Mesenteric fat pad (tissue), 1 donor: Measurements from ENCODE around the gene LYPD3. TPM values are rescaled to one million over a fixed set of nuclear protein-coding genes. Genes with fewer than 3 reads are reported as not detected.

ENCODE experiments used
- DNase-seq: peaks from one replicate; pipeline ENCODE4 v3.0.0-alpha.2; 2020; ENCODE audit warnings: low spot score
- total RNA-seq: library from RNA; stranded (reverse); fragmentation: NEBNext Ultra II Directional; extraction: Animal tissue kit (Norgen Biotek cat#: 25700); gene quantifications from one replicate; pipeline ENCODE4 v1.2.1, GENCODE V29; 2021
- donor health status: DM: yes; HTN: yes; CAD: no.

The LYPD3 gene
- total RNA-seq, 1 donor from 2014 or later = 3.0 TPM

GRCh38 chr19:43486412-43486811 is 21.0 kb upstream of the LYPD3 start:
- no peak for DNase-seq

- DNase-seq = no peak
Measured at GRCh38 chr19:43485951-43486350, 20.5 kb upstream of the LYPD3 start.

GRCh38 chr19:43483281-43483680 is 17.9 kb upstream of the LYPD3 start:
- DNase-seq = no peak

- DNase-seq = no peak
Measured at GRCh38 chr19:43482193-43482592, 16.8 kb upstream of the LYPD3 start.

- DNase-seq = no peak
Measured at GRCh38 chr19:43481701-43482100, 16.3 kb upstream of the LYPD3 start.

GRCh38 chr19:43480574-43480973 is 15.2 kb upstream of the LYPD3 start:
- DNase-seq = no peak

GRCh38 chr19:43479961-43480561 is 14.7 kb upstream of the LYPD3 start:
- DNase-seq = no peak

GRCh38 chr19:43479226-43479625 is 13.8 kb upstream of the LYPD3 start:
- DNase-seq = no peak

GRCh38 chr19:43478323-43478722 is 12.9 kb upstream of the LYPD3 start:
- no peak for DNase-seq

- no peak for DNase-seq
Measured at GRCh38 chr19:43476606-43477005, 11.2 kb upstream of the LYPD3 start.

- peak; percentile 98 for DNase-seq
Measured at GRCh38 chr19:43474986-43475705, 9.7 kb upstream of the LYPD3 start.

GRCh38 chr19:43474487-43474886 is 9.1 kb upstream of the LYPD3 start:
- DNase-seq = no peak

- DNase-seq = no peak
Measured at GRCh38 chr19:43471091-43471490, 5.7 kb upstream of the LYPD3 start.

- no peak for DNase-seq
Measured at GRCh38 chr19:43470288-43470687, 4.9 kb upstream of the LYPD3 start.

- DNase-seq = no peak
Measured at GRCh38 chr19:43469160-43469480, 3.7 kb upstream of the LYPD3 start.

- no peak for DNase-seq
Measured at GRCh38 chr19:43468354-43469159, 3.1 kb upstream of the LYPD3 start.

- DNase-seq = no peak
Measured at GRCh38 chr19:43467730-43468129, 2.3 kb upstream of the LYPD3 start.

GRCh38 chr19:43467276-43467675 is 1.9 kb upstream of the LYPD3 start:
- no peak for DNase-seq

GRCh38 chr19:43466793-43467192 is 1.4 kb upstream of the LYPD3 start:
- DNase-seq = no peak

- peak; percentile 90 for DNase-seq
Measured at GRCh38 chr19:43464134-43464775, 1.2 kb downstream of the LYPD3 start.

- peak; percentile 98 for DNase-seq
Measured at GRCh38 chr19:43463381-43464133, 1.9 kb downstream of the LYPD3 start.
